GM12878 (cell line): ENCODE data around the gene MYO10. TPM values are rescaled to one million over a fixed set of nuclear protein-coding genes. Genes with fewer than 3 reads are reported as not detected.

Experiments used
- ATF2 ChIP-seq: IDR thresholded peaks from 2 replicates; pipeline ENCODE4 v1.6.1; 2012; ENCODE audit warnings: low read length, inconsistent platforms
- CHD1 ChIP-seq: IDR thresholded peaks from 2 replicates; pipeline ENCODE4 v1.6.1; 2012; ENCODE audit warnings: low read depth, low read length, improper control_type of control experiment
- SMAD1 ChIP-seq: fragments of 450-650 bp; IDR thresholded peaks from 2 replicates; pipeline ENCODE4 v1.6.1; 2018; ENCODE audit warnings: mild to moderate bottlenecking, low read depth; ENCODE audit not compliant: partially characterized antibody
- ZBTB11 ChIP-seq: fragments of 450-650 bp; formaldehyde crosslinking; IDR thresholded peaks from 2 replicates; pipeline ENCODE4 v1.5.0; 2022; ENCODE audit warnings: mild to moderate bottlenecking, missing genetic modification characterization
- polyA plus RNA-seq, 11 experiments: library from polyadenylated mRNA; depleted of rRNA in 4 of 11; unstranded in 6 of 11; stranded (reverse) in 5 of 11; fragments of >200 nt; fragmentation: Nextera tagmentation in 4 of 11; fragmentation: Illumina TruSeq in 1 of 11; extraction: Ambion mirVana in 4 of 11; extraction: Trizol in 1 of 11; gene quantifications; 1 replicate in 1 of 11; 2 replicates in 10 of 11; pipeline versions ENCODE4 v1.2.1 to v1.2.3, GENCODE V29; 2011 to 2016; ENCODE audit warnings: inconsistent platforms in 2 of 11, missing spikeins in 2 of 11, low read depth in 1 of 11
- total RNA-seq, 4 experiments: library from RNA; depleted of rRNA in 3 of 4; stranded (reverse); fragments of >200 nt in 3 of 4; fragmentation: Illumina TruSeq in 1 of 4; extraction: Trizol in 1 of 4; gene quantifications; 2 replicates each; pipeline versions ENCODE4 v1.2.1 to v1.2.3, GENCODE V29; 2013 to 2021
- TF ChIP-seq, protein P1 (sequence below): fragments of 450-650 bp; IDR thresholded peaks from 2 replicates; pipeline ENCODE4 v1.6.1; 2017; ENCODE audit warnings: mild to moderate bottlenecking, moderate library complexity
- TF ChIP-seq, protein P2 (sequence below): fragments of 150-350 bp; IDR thresholded peaks from 2 replicates; pipeline ENCODE4 v1.6.1; 2016; ENCODE audit warnings: low read depth, low read length

Gene MYO10
- total and polyA plus RNA-seq, 10 of the 15 experiments (the other 5 are each of a cell fraction or from before 2014, with no cell fraction given): 0.02 to 0.77 (median 0.17) TPM

DNA sequence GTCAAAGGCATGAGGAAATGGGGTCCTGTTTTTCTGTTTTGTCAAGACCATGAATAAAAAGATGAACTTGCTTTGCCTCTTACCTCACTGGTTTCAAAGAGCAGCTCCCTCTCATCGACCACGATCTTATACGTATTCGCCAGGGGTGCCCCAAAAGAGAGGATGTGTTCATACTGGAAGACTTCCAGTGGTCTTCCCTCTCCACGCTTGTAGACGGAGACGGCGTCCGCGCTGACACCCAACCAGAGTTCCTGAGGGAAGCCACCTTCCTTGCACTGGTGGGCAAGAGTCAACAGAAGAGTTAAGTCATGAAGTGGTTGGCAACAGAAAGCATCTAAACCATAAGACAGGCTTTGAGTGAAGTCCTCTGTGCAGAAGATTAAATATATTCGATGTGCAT is 267.9 kb downstream of the MYO10 start (continued):
- TF ChIP-seq, protein P1, sequence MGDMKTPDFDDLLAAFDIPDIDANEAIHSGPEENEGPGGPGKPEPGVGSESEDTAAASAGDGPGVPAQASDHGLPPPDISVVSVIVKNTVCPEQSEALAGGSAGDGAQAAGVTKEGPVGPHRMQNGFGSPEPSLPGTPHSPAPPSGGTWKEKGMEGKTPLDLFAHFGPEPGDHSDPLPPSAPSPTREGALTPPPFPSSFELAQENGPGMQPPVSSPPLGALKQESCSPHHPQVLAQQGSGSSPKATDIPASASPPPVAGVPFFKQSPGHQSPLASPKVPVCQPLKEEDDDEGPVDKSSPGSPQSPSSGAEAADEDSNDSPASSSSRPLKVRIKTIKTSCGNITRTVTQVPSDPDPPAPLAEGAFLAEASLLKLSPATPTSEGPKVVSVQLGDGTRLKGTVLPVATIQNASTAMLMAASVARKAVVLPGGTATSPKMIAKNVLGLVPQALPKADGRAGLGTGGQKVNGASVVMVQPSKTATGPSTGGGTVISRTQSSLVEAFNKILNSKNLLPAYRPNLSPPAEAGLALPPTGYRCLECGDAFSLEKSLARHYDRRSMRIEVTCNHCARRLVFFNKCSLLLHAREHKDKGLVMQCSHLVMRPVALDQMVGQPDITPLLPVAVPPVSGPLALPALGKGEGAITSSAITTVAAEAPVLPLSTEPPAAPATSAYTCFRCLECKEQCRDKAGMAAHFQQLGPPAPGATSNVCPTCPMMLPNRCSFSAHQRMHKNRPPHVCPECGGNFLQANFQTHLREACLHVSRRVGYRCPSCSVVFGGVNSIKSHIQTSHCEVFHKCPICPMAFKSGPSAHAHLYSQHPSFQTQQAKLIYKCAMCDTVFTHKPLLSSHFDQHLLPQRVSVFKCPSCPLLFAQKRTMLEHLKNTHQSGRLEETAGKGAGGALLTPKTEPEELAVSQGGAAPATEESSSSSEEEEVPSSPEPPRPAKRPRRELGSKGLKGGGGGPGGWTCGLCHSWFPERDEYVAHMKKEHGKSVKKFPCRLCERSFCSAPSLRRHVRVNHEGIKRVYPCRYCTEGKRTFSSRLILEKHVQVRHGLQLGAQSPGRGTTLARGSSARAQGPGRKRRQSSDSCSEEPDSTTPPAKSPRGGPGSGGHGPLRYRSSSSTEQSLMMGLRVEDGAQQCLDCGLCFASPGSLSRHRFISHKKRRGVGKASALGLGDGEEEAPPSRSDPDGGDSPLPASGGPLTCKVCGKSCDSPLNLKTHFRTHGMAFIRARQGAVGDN: no peak
- TF ChIP-seq CHD1 (no peak), SMAD1 (no peak), ZBTB11 (CRISPR knock-in tag) (no peak), ATF2 (no peak)
- TF ChIP-seq, protein P2, sequence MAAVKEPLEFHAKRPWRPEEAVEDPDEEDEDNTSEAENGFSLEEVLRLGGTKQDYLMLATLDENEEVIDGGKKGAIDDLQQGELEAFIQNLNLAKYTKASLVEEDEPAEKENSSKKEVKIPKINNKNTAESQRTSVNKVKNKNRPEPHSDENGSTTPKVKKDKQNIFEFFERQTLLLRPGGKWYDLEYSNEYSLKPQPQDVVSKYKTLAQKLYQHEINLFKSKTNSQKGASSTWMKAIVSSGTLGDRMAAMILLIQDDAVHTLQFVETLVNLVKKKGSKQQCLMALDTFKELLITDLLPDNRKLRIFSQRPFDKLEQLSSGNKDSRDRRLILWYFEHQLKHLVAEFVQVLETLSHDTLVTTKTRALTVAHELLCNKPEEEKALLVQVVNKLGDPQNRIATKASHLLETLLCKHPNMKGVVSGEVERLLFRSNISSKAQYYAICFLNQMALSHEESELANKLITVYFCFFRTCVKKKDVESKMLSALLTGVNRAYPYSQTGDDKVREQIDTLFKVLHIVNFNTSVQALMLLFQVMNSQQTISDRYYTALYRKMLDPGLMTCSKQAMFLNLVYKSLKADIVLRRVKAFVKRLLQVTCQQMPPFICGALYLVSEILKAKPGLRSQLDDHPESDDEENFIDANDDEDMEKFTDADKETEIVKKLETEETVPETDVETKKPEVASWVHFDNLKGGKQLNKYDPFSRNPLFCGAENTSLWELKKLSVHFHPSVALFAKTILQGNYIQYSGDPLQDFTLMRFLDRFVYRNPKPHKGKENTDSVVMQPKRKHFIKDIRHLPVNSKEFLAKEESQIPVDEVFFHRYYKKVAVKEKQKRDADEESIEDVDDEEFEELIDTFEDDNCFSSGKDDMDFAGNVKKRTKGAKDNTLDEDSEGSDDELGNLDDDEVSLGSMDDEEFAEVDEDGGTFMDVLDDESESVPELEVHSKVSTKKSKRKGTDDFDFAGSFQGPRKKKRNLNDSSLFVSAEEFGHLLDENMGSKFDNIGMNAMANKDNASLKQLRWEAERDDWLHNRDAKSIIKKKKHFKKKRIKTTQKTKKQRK: no peak
